GM19239 (cell line): ENCODE results near the gene BRD2.
"Not testable (repeated sequence)": the region's sequence is repeated elsewhere in the genome, so short reads cannot be mapped to it uniquely, and the experiment has no call there.

ENCODE experiments used
- DNase-seq: peaks from one replicate; pipeline ENCODE4 v3.0.0; 2011; ENCODE audit warnings: low spot score; ENCODE audit not compliant: insufficient read length
- FAIRE-seq: peaks from 2 replicates; lab custom pipeline; 2011; peaks lifted over from hg19 to GRCh38; lab: Jason Lieb, UNC

BRD2 gene

DNA sequence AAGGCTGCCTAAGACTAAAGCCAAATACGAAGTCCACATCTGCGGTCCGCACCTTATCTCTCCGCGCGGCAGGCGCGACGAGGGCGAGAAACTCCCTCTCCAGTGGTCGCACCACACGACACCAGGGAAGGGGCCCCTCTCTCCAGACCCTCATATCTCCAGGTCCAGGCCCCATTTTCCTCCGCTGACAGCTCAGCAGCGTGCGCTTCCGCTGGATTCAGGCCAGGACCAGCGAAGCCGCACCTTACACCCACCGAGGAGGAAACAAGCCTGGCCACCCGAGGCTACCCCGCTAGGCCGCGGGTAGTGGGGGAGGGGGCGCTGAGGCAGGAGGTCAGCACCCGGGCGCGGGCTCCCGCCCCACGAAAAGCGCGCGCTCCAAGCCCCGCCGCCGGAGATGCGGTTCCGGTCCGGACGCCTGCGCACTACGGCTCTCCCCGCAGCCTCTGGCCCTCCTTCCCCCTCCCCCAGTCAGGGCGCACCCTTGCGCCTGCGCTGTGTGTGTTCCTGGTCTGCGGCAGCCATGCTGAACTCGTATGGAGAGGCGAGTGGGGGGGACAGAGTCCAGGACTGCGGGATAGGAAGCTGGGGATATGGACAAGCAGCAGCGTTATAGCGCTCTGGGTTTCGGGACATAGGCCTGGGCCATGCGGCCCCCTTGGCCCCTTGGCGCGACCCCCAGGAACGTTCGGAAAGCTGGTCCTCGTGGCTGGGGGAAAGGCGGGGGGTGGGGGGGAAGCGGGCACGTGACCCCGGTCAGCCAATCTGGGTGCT lies at the start of gene BRD2:
TSS of gene BRD2 (plus strand) at position 502 of the 774 bp plus-strand sequence. CDS start 4,305 bp downstream, outside the sequence.
- FAIRE-seq, result no peak
- DNase-seq, result no peak

DNA sequence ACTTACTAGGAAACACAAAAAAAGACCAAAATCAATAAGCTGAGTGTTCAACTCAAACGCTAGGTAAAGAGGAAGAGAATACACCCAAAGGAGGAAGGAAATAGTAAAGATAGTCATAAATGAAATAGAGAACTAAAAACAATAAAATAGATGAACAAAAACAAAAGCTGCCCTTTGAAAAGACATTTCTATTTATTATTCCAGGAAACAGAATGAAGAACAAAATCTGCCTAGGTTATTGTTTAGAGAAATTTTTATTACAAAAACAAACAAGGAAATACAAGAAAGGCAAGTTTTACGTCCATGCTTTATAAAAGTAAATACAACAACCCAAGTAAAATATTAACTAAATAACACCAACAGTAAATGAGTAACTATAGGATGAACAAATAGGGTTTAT lies 47.7 kb upstream of the BRD2 start:
- peak; percentile 63 for FAIRE-seq
- DNase-seq, result no peak

- FAIRE-seq, result no peak
- no peak for DNase-seq
Observed at GRCh38 chr6:32922083-32922482, 46.3 kb upstream of the BRD2 start.

DNA sequence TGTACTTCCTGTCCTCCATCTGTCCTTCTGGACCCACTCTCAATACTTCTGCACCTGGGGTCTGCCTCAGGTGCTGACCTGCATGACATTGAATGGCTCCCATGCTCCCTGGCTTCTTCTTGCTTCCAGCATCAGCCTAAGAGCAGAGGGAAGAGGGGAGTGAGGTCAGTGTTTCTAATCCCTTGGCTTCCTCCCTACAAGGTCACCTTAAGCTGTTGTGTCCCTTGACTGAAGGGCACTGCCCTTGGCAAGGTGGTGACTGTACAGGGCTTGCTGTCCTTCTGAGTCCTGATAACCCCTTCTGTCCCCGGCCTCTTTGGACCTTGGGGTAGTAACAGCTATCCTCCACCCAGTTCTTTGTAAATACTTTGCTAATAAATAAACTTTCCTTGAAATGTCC lies 37.2 kb upstream of the BRD2 start:
- FAIRE-seq (no peak), DNase-seq (no peak)

- FAIRE-seq, result no peak
Observed at GRCh38 chr6:32932132-32932868, 36.1 kb upstream of the BRD2 start.

GRCh38 chr6:32933661-32934085 lies 34.7 kb upstream of the BRD2 start:
- FAIRE-seq (peak; percentile 94), DNase-seq (no peak)

More at GRCh38 chr6:32932132-32932868, 36.1 kb upstream of the BRD2 start:
- no peak for DNase-seq

GRCh38 chr6:32935551-32936238 lies 32.7 kb upstream of the BRD2 start:
- DNase-seq (no peak), FAIRE-seq (no peak)

GRCh38 chr6:32936239-32937152 lies 31.9 kb upstream of the BRD2 start:
- FAIRE-seq (no peak), DNase-seq (no peak)

- FAIRE-seq, result no peak
- no peak for DNase-seq
Observed at GRCh38 chr6:32937230-32937633, 31.2 kb upstream of the BRD2 start.

- no peak for FAIRE-seq
- no peak for DNase-seq
Observed at GRCh38 chr6:32938494-32938893, 29.9 kb upstream of the BRD2 start.

GRCh38 chr6:32940656-32941213 lies 27.7 kb upstream of the BRD2 start, which contains the start of gene HLA-DMB:
Gene HLA-DMB, minus strand, starts transcription at chr6:32941028. Its CDS starts 221 bp downstream, at chr6:32940807.
- no peak for FAIRE-seq
- DNase-seq, result peak; percentile 59

DNA sequence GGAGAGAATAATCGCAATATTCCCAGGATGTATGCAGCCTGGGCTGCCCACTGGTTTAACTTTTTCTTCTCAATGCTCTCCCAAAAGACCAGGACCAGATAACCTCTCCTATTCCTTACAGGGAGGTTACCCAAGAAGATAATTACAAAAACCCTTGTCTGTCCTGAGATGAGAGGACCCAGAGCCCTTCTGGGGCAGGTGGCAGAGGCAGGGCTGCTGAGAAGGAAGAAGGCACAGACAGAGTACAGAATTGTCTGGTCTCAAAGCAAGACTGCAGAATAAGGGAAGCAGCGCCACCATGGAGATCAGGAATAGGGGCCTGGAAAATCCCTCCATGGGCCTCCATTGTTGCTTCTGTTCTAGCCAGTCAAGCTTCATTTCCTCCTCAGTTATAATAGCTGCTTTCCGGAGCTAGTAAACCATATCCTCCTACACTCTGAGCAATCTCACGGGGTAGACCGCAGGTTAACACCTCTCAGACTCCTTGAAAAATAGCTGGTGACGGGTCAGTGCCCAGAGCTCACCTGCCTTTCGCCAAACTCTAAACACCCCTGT lies 27.1 kb upstream of the BRD2 start:
- FAIRE-seq (peak; percentile 99), DNase-seq (no peak)

DNA sequence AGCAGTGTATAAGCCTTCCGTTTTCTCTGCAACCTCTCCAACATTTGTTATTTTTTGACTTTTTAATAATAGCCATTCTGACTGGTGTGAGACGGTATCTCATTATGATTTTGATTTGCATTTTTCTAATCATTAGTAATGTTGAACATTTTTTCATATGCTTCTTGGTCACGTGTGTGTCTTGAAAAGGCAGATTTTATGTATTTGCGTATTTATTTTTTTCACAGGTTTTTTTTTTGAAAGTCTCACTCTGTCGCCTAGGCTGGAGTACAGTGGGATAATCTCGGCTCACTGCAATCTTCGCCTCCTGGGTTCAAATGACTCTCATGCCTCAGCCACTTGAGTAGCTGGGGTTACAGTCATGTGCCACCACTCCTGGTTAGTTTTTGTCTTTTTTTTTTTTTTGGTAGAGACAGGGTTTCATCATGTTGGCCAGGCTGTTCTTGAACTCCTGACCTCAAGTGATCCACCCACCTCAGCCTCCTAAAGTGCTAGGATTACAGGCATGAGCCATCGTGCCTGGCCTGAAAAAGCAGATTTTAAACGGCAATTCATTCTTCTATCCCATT lies 25.8 kb upstream of the BRD2 start:
- DNase-seq, result not testable (repeated sequence)
- FAIRE-seq, result peak; percentile 86

DNA sequence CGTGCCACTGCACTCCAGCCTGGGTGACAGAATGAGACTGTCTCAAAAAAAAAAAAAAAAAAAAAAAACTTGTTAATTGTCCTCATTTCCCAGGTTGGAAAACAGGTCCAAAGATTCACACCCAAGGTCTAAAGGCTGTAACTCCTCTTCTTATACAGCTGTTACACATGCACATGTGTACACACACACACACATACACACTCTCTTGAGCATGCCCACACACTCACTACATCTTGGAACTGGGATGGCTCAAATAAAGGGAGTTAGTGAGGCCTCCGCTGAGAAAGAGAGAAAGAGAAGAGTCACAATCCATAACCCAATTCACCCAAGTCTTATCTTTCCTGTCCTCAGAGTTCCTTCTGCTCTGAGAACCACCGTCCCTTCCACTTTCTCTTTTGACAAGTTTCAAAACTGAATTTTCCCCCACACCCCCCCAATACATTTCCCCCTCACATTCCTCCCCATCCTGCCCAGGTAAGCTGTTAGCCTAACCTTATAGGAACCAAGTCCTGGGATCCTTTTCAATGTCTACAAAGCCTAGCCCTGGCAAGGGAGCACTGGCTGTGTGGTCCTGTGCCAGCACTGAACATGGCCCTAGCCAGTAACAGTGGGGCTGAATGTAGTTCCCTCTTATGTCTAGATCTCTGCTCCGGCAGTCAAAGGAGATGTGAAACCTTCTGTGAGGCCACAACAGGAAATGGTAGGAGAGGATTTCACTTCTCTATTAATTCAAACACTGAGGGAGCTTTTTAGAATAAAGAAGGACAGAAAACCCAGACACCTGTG lies 24.3 kb upstream of the BRD2 start:
- DNase-seq (no peak), FAIRE-seq (peak; percentile 100)

DNA sequence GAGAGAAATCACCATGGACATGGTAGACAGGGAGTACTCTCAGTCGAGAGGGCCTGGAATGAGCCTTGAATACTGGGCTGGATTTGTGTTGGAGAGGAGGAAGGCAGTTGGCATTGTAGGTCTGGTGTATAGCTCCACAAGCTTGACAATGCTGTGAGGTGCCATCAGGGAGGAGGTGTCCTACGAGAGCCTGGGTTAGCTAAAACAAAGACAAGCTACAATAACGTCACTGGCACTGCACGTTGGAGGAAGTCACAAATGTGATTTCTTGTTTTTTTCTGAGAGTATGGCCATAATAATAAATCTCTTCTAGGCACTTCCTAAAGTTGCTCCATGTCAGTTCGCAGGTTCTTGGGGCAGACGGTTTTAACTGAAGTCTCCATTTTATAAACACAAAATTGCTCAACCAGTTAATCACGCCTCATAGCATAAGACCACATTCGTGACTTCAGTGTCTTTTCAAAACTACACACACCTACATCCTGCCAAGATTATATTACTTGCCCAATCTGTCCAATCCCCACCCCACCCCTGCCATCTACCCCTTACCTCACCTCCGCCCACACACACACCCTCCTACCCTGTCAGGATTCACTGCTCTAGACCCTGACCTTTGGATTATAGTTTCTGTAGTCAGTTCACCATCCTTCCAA lies 23.2 kb upstream of the BRD2 start:
- DNase-seq (no peak), FAIRE-seq (peak; percentile 88)

DNA sequence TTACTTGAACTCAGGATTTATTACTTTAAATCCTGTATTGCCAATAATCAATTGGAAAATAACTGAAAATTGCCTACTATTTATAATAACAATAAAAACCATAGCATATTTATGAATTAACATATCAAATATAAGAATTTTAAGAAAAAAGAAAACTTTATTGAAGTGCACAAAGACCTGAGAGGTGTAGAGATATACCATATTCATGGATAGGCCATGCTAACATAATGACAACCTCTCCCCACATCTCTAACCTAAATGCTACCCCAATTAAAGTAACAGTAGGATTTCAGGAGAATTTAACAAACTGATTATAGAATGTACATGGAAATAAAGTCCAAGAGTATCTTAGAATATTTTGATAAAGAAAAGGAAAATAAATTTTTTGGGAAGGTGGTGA lies 22.4 kb upstream of the BRD2 start:
- no peak for FAIRE-seq

DNA sequence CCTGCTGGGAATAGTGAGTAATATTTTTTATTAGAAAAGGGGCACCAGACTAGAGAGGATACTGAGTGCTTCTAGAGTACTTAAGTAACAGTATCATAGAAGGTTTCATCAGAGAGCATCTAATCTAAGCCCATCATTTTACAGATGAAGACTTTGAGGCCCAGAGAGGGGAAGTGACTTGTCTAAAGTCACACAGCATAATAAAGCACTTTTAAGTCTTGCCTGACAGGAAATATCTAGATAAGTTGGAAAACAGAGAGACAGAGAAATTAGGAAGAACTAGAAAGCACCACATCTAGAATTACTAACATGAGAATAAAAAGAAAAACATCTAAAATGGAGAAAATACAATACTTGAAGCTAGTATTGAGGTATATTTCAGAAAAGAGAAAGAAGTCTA lies 21.5 kb upstream of the BRD2 start:
- DNase-seq, result no peak
- no peak for FAIRE-seq

More for the DNA sequence above, 22.4 kb upstream of the BRD2 start:
- no peak for DNase-seq
